Testis (tissue), 3 donors: ENCODE results near the gene ZNF207. TPM values are rescaled to one million over a fixed set of nuclear protein-coding genes. Genes with fewer than 3 reads are reported as not detected.
"Not testable (repeated sequence)": the region's sequence is repeated elsewhere in the genome, so short reads cannot be mapped to it uniquely, and the experiment has no call there.

Experiments used
- DNase-seq: peaks from one replicate; pipeline ENCODE4 v3.0.0-alpha.2; 2019
- H3K27ac ChIP-seq, 2 donors: fragments of 200-600 bp; sonication (generic); one replicate each; pipeline ENCODE4 v1.5.1; 2019
- H3K27me3 ChIP-seq: fragments of 200-600 bp; sonication (generic); one replicate; pipeline ENCODE4 v1.5.1; 2019
- H3K36me3 ChIP-seq: fragments of 200-600 bp; sonication (generic); one replicate; pipeline ENCODE4 v1.5.1; 2017; ENCODE audit warnings: low read depth; ENCODE audit errors: missing control alignments
- H3K4me1 ChIP-seq: fragments of 200-600 bp; sonication (generic); one replicate; pipeline ENCODE4 v1.5.1; 2019
- H3K4me3 ChIP-seq, 2 donors: fragments of 200-600 bp; sonication (generic); one replicate each; pipeline ENCODE4 v1.5.1; 2017 to 2019
- H3K9me3 ChIP-seq: fragments of 200-600 bp; sonication (generic); one replicate; pipeline ENCODE4 v1.5.1; 2017
- CTCF ChIP-seq, 3 experiments: fragments of 450-650 bp in 2 of 3; fragments of 200-600 bp in 1 of 3; sonication (generic) in 1 of 3; IDR thresholded peaks; one replicate each; pipeline ENCODE4 v1.5.1; 2016 to 2019; ENCODE audit warnings: antibody characterized with exemption in 3 of 3, mild to moderate bottlenecking in 2 of 3, moderate library complexity in 1 of 3
- POLR2A ChIP-seq: fragments of 450-650 bp; IDR thresholded peaks from one replicate; pipeline ENCODE4 v1.6.1; 2017; ENCODE audit warnings: antibody characterized with exemption, mild to moderate bottlenecking, moderate library complexity
- WGBS, 2 donors: methylation state at CpG; one replicate each; pipeline ENCODE4 v1.1.5; 2018; 5-methylcytosine and 5-hydroxymethylcytosine counted together
- intact Hi-C: fragments of 100-400 bp; cut with DNase I; formaldehyde crosslinking; loops from one replicate; pipeline ENCODE4 v1.15.1; 2023; ENCODE audit warnings: low total_unique reads
- polyA plus RNA-seq: library from polyadenylated mRNA; stranded (reverse); fragments of 350-450 nt; fragmentation: Illumina TruSeq; extraction: RNeasy Lipid Tissue Mini Kit (QIAGEN cat#74804); gene quantifications from one replicate; pipeline ENCODE4 v1.2.3, GENCODE V29; 2014; ENCODE audit warnings: low read depth, low replicate concordance; ENCODE audit not compliant: insufficient read depth
- total RNA-seq, 2 donors: library from RNA; depleted of rRNA; stranded (reverse); fragments of >200 nt; gene quantifications; one replicate each; pipeline ENCODE4 v1.2.3, GENCODE V29; 2016

Gene ZNF207
- total and polyA plus RNA-seq, 3 donors from 2014 or later, result 155 to 240 (median 206) TPM

- no peaks in the 10 kb centered on the region for H3K9me3 ChIP-seq
- H3K36me3 ChIP-seq, result no peaks in the 10 kb centered on the region
- intact Hi-C loops, result no loop called here
- H3K4me3 ChIP-seq, result no peak overlapping the region
- no peaks in the 10 kb centered on the region for H3K4me1 ChIP-seq
- no peaks in the 10 kb centered on the region for H3K27me3 ChIP-seq
- TF ChIP-seq POLR2A (no peak), CTCF (IDR thresholded peaks at IDR 0.05) (no peak)
- H3K27ac ChIP-seq, result no peak overlapping the region
- DNase-seq, result no peak
- 91 to 97% methylated on average over 5 of the region's 5 CpGs for WGBS, 2 donors
Measured at GRCh38 chr17:32382526-32383223, 32.7 kb downstream of the ZNF207 start.

GRCh38 chr17:32383926-32384434, 34.0 kb downstream of the ZNF207 start:
- Histone ChIP-seq H3K9me3 (no peaks in the 10 kb centered on the region), H3K4me1 (no peaks in the 10 kb centered on the region), H3K4me3 (no peak overlapping the region), H3K36me3 (no peaks in the 10 kb centered on the region), H3K27me3 (no peaks in the 10 kb centered on the region), H3K27ac (no peak overlapping the region)
- TF ChIP-seq POLR2A (no peak), CTCF (IDR thresholded peaks at IDR 0.05) (no peak)
- intact Hi-C loops, result no loop called here
- no peak for DNase-seq
- WGBS, 2 donors, result 84 to 93% methylated on average over 1 of the region's 1 CpG

GRCh38 chr17:32385121-32385520, 35.2 kb downstream of the ZNF207 start:
- no peak for DNase-seq
- intact Hi-C loops, result no loop called here
- Histone ChIP-seq H3K9me3 (no peaks in the 10 kb centered on the region), H3K4me1 (no peaks in the 10 kb centered on the region), H3K4me3 (no peak overlapping the region), H3K27ac (no peak overlapping the region), H3K27me3 (no peaks in the 10 kb centered on the region), H3K36me3 (no peaks in the 10 kb centered on the region)
- TF ChIP-seq POLR2A (no peak), CTCF (IDR thresholded peaks at IDR 0.05) (no peak)
- WGBS, 2 donors, result 47 to 60% methylated on average over 7 of the region's 7 CpGs

- no peaks in the 10 kb centered on the region for H3K9me3 ChIP-seq
- DNase-seq, result no peak
- no peaks in the 10 kb centered on the region for H3K4me1 ChIP-seq
- no peak overlapping the region for H3K27ac ChIP-seq
- no peaks in the 10 kb centered on the region for H3K27me3 ChIP-seq
- WGBS, 2 donors, result 63 to 67% methylated on average over 5 of the region's 5 CpGs
- H3K4me3 ChIP-seq, result no peak overlapping the region
- intact Hi-C loops, result no loop called here
- TF ChIP-seq CTCF (IDR thresholded peaks at IDR 0.05) (no peak), POLR2A (no peak)
- no peaks in the 10 kb centered on the region for H3K36me3 ChIP-seq
Measured at GRCh38 chr17:32385971-32386370, 36.0 kb downstream of the ZNF207 start.

- H3K27ac ChIP-seq, result no peak overlapping the region
- no peaks in the 10 kb centered on the region for H3K9me3 ChIP-seq
- TF ChIP-seq CTCF (IDR thresholded peaks at IDR 0.05) (no peak), POLR2A (no peak)
- H3K36me3 ChIP-seq, result no peaks in the 10 kb centered on the region
- H3K4me3 ChIP-seq, result no peak overlapping the region
- H3K27me3 ChIP-seq, result no peaks in the 10 kb centered on the region
- no peaks in the 10 kb centered on the region for H3K4me1 ChIP-seq
- intact Hi-C loops, result no loop called here
- no peak for DNase-seq
Measured at GRCh38 chr17:32386844-32387243, 36.9 kb downstream of the ZNF207 start.

- H3K27ac ChIP-seq, DNase-seq: not testable (repeated sequence)
Measured at GRCh38 chr17:32388128-32388527, 38.2 kb downstream of the ZNF207 start.

More at GRCh38 chr17:32388128-32388527, 38.2 kb downstream of the ZNF207 start:
- H3K4me1 ChIP-seq, H3K9me3 ChIP-seq, intact Hi-C loops, H3K27me3 ChIP-seq, H3K36me3 ChIP-seq, H3K4me3 ChIP-seq: not testable (repeated sequence)
- WGBS, 2 donors, result 95% methylated on average over 14 of the region's 14 CpGs
